H1 (cell line): ENCODE data around the gene MYO1A. TPM values are rescaled to one million over a fixed set of nuclear protein-coding genes. Genes with fewer than 3 reads are reported as not detected.

Source experiments
- CTCF ChIA-PET: fragments of 300-600 bp; sonication (Branson Sonifier 250); formaldehyde crosslinking; loops from one replicate; lab custom pipeline; 2021; ENCODE audit not compliant: partially characterized antibody; lab: Charles Lee
- POLR2A ChIA-PET: fragments of 300-600 bp; sonication (Branson Sonifier 250); formaldehyde crosslinking; loops from one replicate; lab custom pipeline; 2021; ENCODE audit warnings: inconsistent platforms; ENCODE audit not compliant: partially characterized antibody; lab: Charles Lee
- DNase-seq, 2 experiments: peaks; one replicate each; pipeline versions ENCODE4 v3.0.0 to v3.0.0-alpha.2; 2010 to 2022; ENCODE audit warnings: low spot score in 2 of 2, low read depth in 1 of 2, mixed read lengths in 1 of 2
- FAIRE-seq: peaks from 2 replicates; lab custom pipeline; 2011; peaks lifted over from hg19 to GRCh38; lab: Jason Lieb, UNC
- H2AFZ ChIP-seq: 2 replicates; pipeline ENCODE4 v1.8.1; 2012; ENCODE audit warnings: low read length, inconsistent platforms
- H2AK5ac ChIP-seq: 2 replicates; pipeline ENCODE4 v1.6.1; 2013; ENCODE audit warnings: low read depth, low read length
- H2BK120ac ChIP-seq: replicated peaks from 2 replicates; pipeline ENCODE3; 2013; ENCODE audit warnings: low read depth, low read length, inconsistent platforms
- H2BK12ac ChIP-seq: 2 replicates; pipeline ENCODE4 v1.6.1; 2013; ENCODE audit warnings: low read depth, low read length
- H2BK15ac ChIP-seq: 2 replicates; pipeline ENCODE4 v1.6.1; 2013; ENCODE audit warnings: low read length
- H2BK20ac ChIP-seq: 2 replicates; pipeline ENCODE4 v1.6.1; 2013; ENCODE audit warnings: low read length
- H2BK5ac ChIP-seq: 2 replicates; pipeline ENCODE4 v1.6.1; 2013; ENCODE audit warnings: low read depth, low read length
- H3K14ac ChIP-seq: 2 replicates; pipeline ENCODE4 v1.6.1; 2013; ENCODE audit warnings: inconsistent platforms; ENCODE audit not compliant: insufficient read length
- H3K18ac ChIP-seq: 2 replicates; pipeline ENCODE4 v1.6.1; 2013; ENCODE audit warnings: low read length; ENCODE audit errors: extremely low read depth
- H3K23ac ChIP-seq: 2 replicates; pipeline ENCODE4 v1.6.1; 2013; ENCODE audit warnings: inconsistent platforms; ENCODE audit not compliant: insufficient read length
- H3K23me2 ChIP-seq: 2 replicates; pipeline ENCODE4 v1.6.1; 2013; ENCODE audit warnings: low read depth, low read length
- H3K27ac ChIP-seq: 2 replicates; pipeline ENCODE4 v1.6.1; 2011; ENCODE audit warnings: low read depth, low read length, inconsistent platforms
- H3K27me3 ChIP-seq, 4 experiments: replicated peaks in 1 of 4; 1 replicate in 1 of 4; 2 replicates in 3 of 4; pipeline versions ENCODE4 v1.6.1 to v1.8.1; 2011 to 2013; ENCODE audit warnings: low read length in 3 of 4, mild to moderate bottlenecking in 3 of 4, inconsistent platforms in 2 of 4, mixed read lengths in 2 of 4, moderate library complexity in 1 of 4; ENCODE audit not compliant: control insufficient read depth in 3 of 4, insufficient read depth in 3 of 4; ENCODE audit errors: extremely low read depth in 1 of 4
- H3K36me3 ChIP-seq, 4 experiments: 2 replicates each; pipeline versions ENCODE4 v1.6.1 to v1.8.1; 2011 to 2013; ENCODE audit warnings: mild to moderate bottlenecking in 4 of 4, low read length in 3 of 4, moderate library complexity in 2 of 4, control low read depth in 1 of 4, inconsistent platforms in 1 of 4; ENCODE audit not compliant: insufficient read depth in 4 of 4, control insufficient read depth in 2 of 4
- H3K4ac ChIP-seq: replicated peaks from 2 replicates; pipeline ENCODE3; 2013; ENCODE audit warnings: low read length, low read depth, mixed read lengths, inconsistent platforms; ENCODE audit not compliant: insufficient read length
- H3K4me1 ChIP-seq, 4 experiments: replicated peaks in 1 of 4; 1 replicate in 1 of 4; 2 replicates in 3 of 4; pipeline versions ENCODE4 v1.6.1 to v1.8.1; 2011 to 2013; ENCODE audit warnings: low read length in 3 of 4, inconsistent platforms in 2 of 4, mixed read lengths in 1 of 4; ENCODE audit not compliant: insufficient read depth in 4 of 4, control insufficient read depth in 3 of 4
- H3K4me2 ChIP-seq, 2 experiments: 2 replicates each; pipeline versions ENCODE4 v1.6.1 to v1.8.1; 2011 to 2013; ENCODE audit warnings: low read depth in 2 of 2, low read length in 2 of 2, control low read depth in 1 of 2, inconsistent platforms in 1 of 2, mild to moderate bottlenecking in 1 of 2; ENCODE audit not compliant: insufficient read depth in 1 of 2
- H3K4me3 ChIP-seq, 4 experiments: fragments of 200-600, 300-600 bp in 1 of 4; sonication (generic), shearing (Covaris generic), sonication (Bioruptor Twin) in 1 of 4; 2 replicates each; pipeline versions ENCODE4 v1.5.1 to v1.8.1; 2011 to 2016; ENCODE audit warnings: low read length in 4 of 4, low read depth in 3 of 4, control low read depth in 2 of 4, inconsistent platforms in 2 of 4, mild to moderate bottlenecking in 2 of 4, mixed read lengths in 1 of 4, moderate library complexity in 1 of 4; ENCODE audit not compliant: insufficient read depth in 2 of 4; ENCODE audit errors: extremely low read depth in 1 of 4
- H3K56ac ChIP-seq: replicated peaks from 2 replicates; pipeline ENCODE3; 2013; ENCODE audit warnings: low read depth, mild to moderate bottlenecking, mixed read lengths, low read length, inconsistent platforms; ENCODE audit not compliant: insufficient read length
- H3K79me1 ChIP-seq: 2 replicates; pipeline ENCODE4 v1.6.1; 2013; ENCODE audit warnings: low read depth, low read length, control low read depth
- H3K79me2 ChIP-seq, 2 experiments: 2 replicates each; pipeline versions ENCODE4 v1.6.1 to v1.8.1; 2012 to 2013; ENCODE audit warnings: low read length in 2 of 2, mild to moderate bottlenecking in 2 of 2, inconsistent platforms in 1 of 2; ENCODE audit not compliant: insufficient read depth in 2 of 2, control insufficient read depth in 1 of 2
- H3K9ac ChIP-seq, 4 experiments: replicated peaks in 1 of 4; 1 replicate in 1 of 4; 2 replicates in 3 of 4; pipeline versions ENCODE4 v1.6.1 to v1.8.1; 2011 to 2013; ENCODE audit warnings: low read depth in 3 of 4, low read length in 3 of 4, control low read depth in 2 of 4, mild to moderate bottlenecking in 2 of 4, moderate library complexity in 2 of 4, inconsistent platforms in 1 of 4; ENCODE audit errors: extremely low read depth in 1 of 4
- H3K9me3 ChIP-seq, 2 experiments: 2 replicates each; pipeline versions ENCODE4 v1.6.1 to v1.8.1; 2012 to 2013; ENCODE audit warnings: mild to moderate bottlenecking in 2 of 2, moderate library complexity in 2 of 2, control low read depth in 1 of 2, inconsistent platforms in 1 of 2, low read depth in 1 of 2, low read length in 1 of 2, mixed read lengths in 1 of 2; ENCODE audit not compliant: insufficient read depth in 2 of 2
- H4K20me1 ChIP-seq, 2 experiments: replicated peaks in 1 of 2; 2 replicates each; pipeline versions ENCODE3 to v1.8.1; 2011 to 2013; ENCODE audit warnings: inconsistent platforms in 2 of 2, low read length in 2 of 2, mild to moderate bottlenecking in 1 of 2; ENCODE audit not compliant: insufficient read depth in 2 of 2, control insufficient read depth in 1 of 2
- H4K5ac ChIP-seq: 2 replicates; pipeline ENCODE4 v1.6.1; 2013; ENCODE audit warnings: low read length, low read depth, mixed read lengths, inconsistent platforms; ENCODE audit not compliant: insufficient read length
- H4K8ac ChIP-seq: 2 replicates; pipeline ENCODE4 v1.8.0; 2013; ENCODE audit warnings: mild to moderate bottlenecking, moderate library complexity, low read length, inconsistent platforms; ENCODE audit not compliant: insufficient read depth; ENCODE audit errors: extremely low read depth
- H4K91ac ChIP-seq: replicated peaks from 2 replicates; pipeline ENCODE3; 2013; ENCODE audit warnings: low read length, mixed read lengths, inconsistent platforms; ENCODE audit not compliant: insufficient read length
- BACH1 ChIP-seq: IDR thresholded peaks from 2 replicates; pipeline ENCODE4 v1.6.1; 2012; ENCODE audit warnings: low read length, improper control_type of control experiment
- CHD2 ChIP-seq: IDR thresholded peaks from 2 replicates; pipeline ENCODE4 v1.6.1; 2012; ENCODE audit warnings: low read length, improper control_type of control experiment
- POLR2A ChIP-seq, 2 experiments: IDR thresholded peaks; 1 replicate in 1 of 2; 2 replicates in 1 of 2; pipeline ENCODE4 v1.6.1; 2011; ENCODE audit warnings: low read depth in 2 of 2, low read length in 2 of 2, mild to moderate bottlenecking in 2 of 2; ENCODE audit errors: control extremely low read depth in 1 of 2
- RAD21 ChIP-seq, 2 experiments: IDR thresholded peaks in 1 of 2; conservative IDR thresholded peaks in 1 of 2; 2 replicates each; pipeline ENCODE4 v1.6.1; 2011; ENCODE audit warnings: low read depth in 2 of 2, low read length in 2 of 2, improper control_type of control experiment in 1 of 2, inconsistent platforms in 1 of 2, mild to moderate bottlenecking in 1 of 2, moderate library complexity in 1 of 2
- RBBP5 ChIP-seq: IDR thresholded peaks from 2 replicates; pipeline ENCODE4 v1.7.1; 2012; ENCODE audit warnings: low read depth, mild to moderate bottlenecking, inconsistent platforms, low read length, moderate library complexity, borderline replicate concordance
- SP2 ChIP-seq: IDR thresholded peaks from 2 replicates; pipeline ENCODE4 v1.6.1; 2012; ENCODE audit warnings: mild to moderate bottlenecking, low read length, inconsistent platforms
- SUZ12 ChIP-seq: fragments of 200-600 bp; sonication (generic); IDR thresholded peaks from 2 replicates; pipeline ENCODE4 v1.6.1; 2012; ENCODE audit warnings: mild to moderate bottlenecking, inconsistent platforms, low read length, moderate library complexity, mixed read lengths
- TBP ChIP-seq: IDR thresholded peaks from 2 replicates; pipeline ENCODE4 v1.6.1; 2011; ENCODE audit warnings: low read depth, low read length, improper control_type of control experiment
- WGBS, 2 experiments: shearing (Covaris generic) in 1 of 2; methylation state at CpG; one replicate each; pipeline versions ENCODE4 v1.1.6 to v1.1.7; 2013 to 2015; ENCODE audit warnings: low lambda C conversion rate in 2 of 2, mixed read lengths in 2 of 2, inconsistent platforms in 1 of 2, low coverage in 1 of 2, missing lambda C conversion rate in 1 of 2; ENCODE audit not compliant: insufficient replicate concordance in 2 of 2, insufficient coverage in 1 of 2, insufficient read length in 1 of 2; ENCODE audit errors: extremely low coverage in 1 of 2, missing lambda C conversion rate in 1 of 2; 5-methylcytosine and 5-hydroxymethylcytosine counted together
- polyA plus RNA-seq, 7 experiments: library from polyadenylated mRNA; depleted of rRNA in 3 of 7; stranded (reverse) in 5 of 7; unstranded in 2 of 7; fragments of >200 nt in 5 of 7; fragments of 200-250 nt in 2 of 7; gene quantifications; 1 replicate in 5 of 7; 2 replicates in 1 of 7; 4 replicates in 1 of 7; pipeline versions ENCODE4 v1.2.1 to v1.2.3, GENCODE V29; 2011 to 2013; ENCODE audit warnings: missing spikeins in 2 of 7, mixed read lengths in 2 of 7
- total RNA-seq: library from RNA; stranded (reverse); fragmentation: NEBNext Ultra II Directional; extraction: Animal tissue kit (Norgen Biotek cat#: 25700); gene quantifications from 2 replicates; pipeline ENCODE4 v1.2.1, GENCODE V29; 2021
- TF ChIP-seq, protein P1 (sequence below): IDR thresholded peaks from 2 replicates; pipeline ENCODE4 v1.6.1; 2011; ENCODE audit warnings: low read depth, mild to moderate bottlenecking, low read length; ENCODE audit not compliant: insufficient read depth
- TF ChIP-seq, protein P2 (sequence below): IDR thresholded peaks from 2 replicates; pipeline ENCODE4 v1.6.1; 2011; ENCODE audit warnings: low read length, improper control_type of control experiment
- TF ChIP-seq, protein P3 (sequence below): IDR thresholded peaks from 2 replicates; pipeline ENCODE4 v1.6.1; 2012; ENCODE audit warnings: inconsistent platforms

The MYO1A gene
- total and polyA plus RNA-seq, 2 of the 8 experiments (the other 6 are each of a cell fraction or from before 2014, with no cell fraction given), result 0.54 to 0.77 TPM

DNA sequence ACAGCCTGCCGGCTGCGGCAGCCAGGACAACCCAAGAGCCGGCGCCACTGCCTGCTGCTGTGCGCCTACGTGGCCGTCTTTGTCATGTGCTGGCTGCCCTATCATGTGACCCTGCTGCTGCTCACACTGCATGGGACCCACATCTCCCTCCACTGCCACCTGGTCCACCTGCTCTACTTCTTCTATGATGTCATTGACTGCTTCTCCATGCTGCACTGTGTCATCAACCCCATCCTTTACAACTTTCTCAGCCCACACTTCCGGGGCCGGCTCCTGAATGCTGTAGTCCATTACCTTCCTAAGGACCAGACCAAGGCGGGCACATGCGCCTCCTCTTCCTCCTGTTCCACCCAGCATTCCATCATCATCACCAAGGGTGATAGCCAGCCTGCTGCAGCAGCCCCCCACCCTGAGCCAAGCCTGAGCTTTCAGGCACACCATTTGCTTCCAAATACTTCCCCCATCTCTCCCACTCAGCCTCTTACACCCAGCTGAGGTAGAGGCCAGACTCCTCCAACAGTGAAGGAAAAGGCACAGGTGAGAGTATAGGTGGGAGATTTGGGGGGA, 53.9 kb downstream of the MYO1A start:
- Histone ChIP-seq H3K9ac (no peak overlapping the region), H3K56ac (no peak overlapping the region), H3K36me3 (peaks cover 6 to 13% (median 8%) of the 10 kb centered on the region in 4 experiments; a peak in 7 of 8 replicates), H2BK5ac (no peak overlapping the region), H3K4me2 (no peak overlapping the region), H4K20me1 (peaks cover 0 to 6% of the 10 kb centered on the region in 2 experiments), H2BK12ac (no peak overlapping the region), H2BK15ac (no peak overlapping the region), H4K91ac (no peak overlapping the region), H2AK5ac (no peak overlapping the region), H3K9me3 (no peaks in the 10 kb centered on the region), H3K79me1 (peaks cover 3% of the 10 kb centered on the region), H3K14ac (no peak overlapping the region), H4K8ac (no peak overlapping the region), H3K27ac (no peak overlapping the region), H3K23ac (no peak overlapping the region), H4K5ac (no peak overlapping the region), H3K4me3 (no peak overlapping the region), H3K4me1 (no peaks in the 10 kb centered on the region; a peak in 1 of 7 replicates), H3K79me2 (peaks cover 0 to 25% of the 10 kb centered on the region in 2 experiments; a peak in 2 of 4 replicates), H3K27me3 (no peaks in the 10 kb centered on the region), H2BK120ac (no peak overlapping the region), H2AFZ (no peak overlapping the region), H2BK20ac (no peak overlapping the region), H3K18ac (no peak overlapping the region), H3K23me2 (no peaks in the 10 kb centered on the region), H3K4ac (no peak overlapping the region)
- no peak for FAIRE-seq
- DNase-seq, result no peak
- ChIA-PET CTCF (interaction anchor here (1.1 to 10.6 kb wide), 8 partner anchors 9 to 242 kb away, joined by 4 to 187 read pairs (median 5); partner anchors contain the start of genes HSD17B6 and STAT6), POLR2A (interaction anchor here (1.8 kb wide), 1 partner anchor 9 kb away, joined by 9 read pairs; the partner anchor contains the start of gene ZBTB39)
- WGBS, 2 experiments, result 98% methylated on average over 11 of the region's 11 CpGs; no CpG with 5 or more reads in 1 of the 2 experiments
- TF ChIP-seq CHD2 (no peak), SP2 (no peak), POLR2A (IDR thresholded peaks at IDR 0.05; ENCODE audit: control extremely low read depth in 1 of 2, low read depth in 2 of 2, low read length in 2 of 2) (no peak), TBP (no peak), RBBP5 (no peak), SUZ12 (no peak), BACH1 (no peak), RAD21 (IDR thresholded peaks at IDR 0.05 in 1 of 2, conservative IDR thresholded peaks at IDR 0.05 in 1 of 2; ENCODE audit: low read depth in 2 of 2, low read length in 2 of 2) (no peak)
- TF ChIP-seq, protein P1, sequence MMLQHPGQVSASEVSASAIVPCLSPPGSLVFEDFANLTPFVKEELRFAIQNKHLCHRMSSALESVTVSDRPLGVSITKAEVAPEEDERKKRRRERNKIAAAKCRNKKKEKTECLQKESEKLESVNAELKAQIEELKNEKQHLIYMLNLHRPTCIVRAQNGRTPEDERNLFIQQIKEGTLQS, result no peak
- TF ChIP-seq, protein P2, sequence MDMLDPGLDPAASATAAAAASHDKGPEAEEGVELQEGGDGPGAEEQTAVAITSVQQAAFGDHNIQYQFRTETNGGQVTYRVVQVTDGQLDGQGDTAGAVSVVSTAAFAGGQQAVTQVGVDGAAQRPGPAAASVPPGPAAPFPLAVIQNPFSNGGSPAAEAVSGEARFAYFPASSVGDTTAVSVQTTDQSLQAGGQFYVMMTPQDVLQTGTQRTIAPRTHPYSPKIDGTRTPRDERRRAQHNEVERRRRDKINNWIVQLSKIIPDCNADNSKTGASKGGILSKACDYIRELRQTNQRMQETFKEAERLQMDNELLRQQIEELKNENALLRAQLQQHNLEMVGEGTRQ, result no peak
- TF ChIP-seq, protein P3, sequence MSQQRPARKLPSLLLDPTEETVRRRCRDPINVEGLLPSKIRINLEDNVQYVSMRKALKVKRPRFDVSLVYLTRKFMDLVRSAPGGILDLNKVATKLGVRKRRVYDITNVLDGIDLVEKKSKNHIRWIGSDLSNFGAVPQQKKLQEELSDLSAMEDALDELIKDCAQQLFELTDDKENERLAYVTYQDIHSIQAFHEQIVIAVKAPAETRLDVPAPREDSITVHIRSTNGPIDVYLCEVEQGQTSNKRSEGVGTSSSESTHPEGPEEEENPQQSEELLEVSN, result no peak
